Skin of body (tissue), 2 donors: ENCODE results near the gene GNG7. TPM values are rescaled to one million over a fixed set of nuclear protein-coding genes. Genes with fewer than 3 reads are reported as not detected.
A peak's percentile ranks its signal among the peaks of the same experiment; 100 is the strongest.
"Not testable (repeated sequence)": the region's sequence is repeated elsewhere in the genome, so short reads cannot be mapped to it uniquely, and the experiment has no call there.

Experiments
- DNase-seq: peaks from one replicate; lab custom pipeline; 2025; lab: John Stamatoyannopoulos, UW
- total RNA-seq: library from RNA; depleted of rRNA; stranded (reverse); fragments of >200 nt; gene quantifications from one replicate; pipeline ENCODE4 v1.2.3, GENCODE V29; 2014

GNG7 gene
- total RNA-seq, 1 donor from 2014 or later = 2.4 TPM

DNA sequence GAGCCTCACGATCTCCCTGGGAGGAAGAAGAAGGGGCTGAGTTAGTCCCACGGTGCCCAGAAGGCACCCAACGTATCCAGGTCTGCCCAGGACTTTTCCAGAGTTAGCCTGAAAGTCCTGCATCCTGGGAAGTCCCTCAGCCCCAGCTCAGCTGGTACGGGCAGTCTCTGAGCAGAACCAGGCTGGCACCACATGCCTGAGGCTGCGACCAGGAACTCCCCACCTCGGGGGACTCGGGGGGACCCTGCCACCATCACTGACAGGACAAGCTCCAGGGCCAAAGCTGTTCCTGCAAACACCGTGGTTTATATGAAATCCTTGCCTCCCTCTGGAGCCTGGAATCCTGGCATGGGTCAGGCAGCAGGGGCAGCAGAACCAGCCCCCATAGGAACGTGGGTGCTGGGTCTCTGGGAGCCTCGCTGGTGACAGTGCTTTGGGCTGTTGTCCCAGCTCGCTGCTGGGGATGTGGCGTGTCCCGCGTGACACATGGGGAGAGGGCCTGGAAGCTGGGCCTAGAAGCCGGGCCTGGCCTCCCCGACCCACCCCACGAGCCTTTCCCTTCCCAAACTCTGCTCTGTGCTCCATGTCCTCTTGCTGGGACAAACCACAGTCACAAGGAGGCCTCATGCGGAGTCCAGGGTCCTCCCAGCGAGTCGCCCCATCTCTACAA is 55.5 kb downstream of the GNG7 start:
- no peak for DNase-seq

DNA sequence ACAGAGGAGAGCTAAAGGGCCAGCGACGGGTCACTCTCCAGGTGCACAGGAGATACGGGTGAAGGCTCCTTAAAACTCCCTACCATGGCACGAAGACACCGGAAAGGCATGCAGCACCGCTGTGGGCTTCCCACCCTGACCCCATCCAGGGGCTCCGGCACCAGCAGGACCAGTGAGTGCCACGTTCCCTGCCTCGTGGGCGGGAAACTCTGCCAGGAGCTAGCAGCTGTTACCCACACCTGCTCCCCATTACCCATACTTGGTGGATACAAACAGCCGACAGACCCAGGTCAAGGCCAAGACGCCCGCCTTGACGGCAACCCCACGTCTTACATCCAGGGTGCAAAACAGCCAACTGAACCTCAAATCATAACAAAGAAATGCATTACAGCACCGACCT is 56.7 kb downstream of the GNG7 start:
- no peak for DNase-seq

DNA sequence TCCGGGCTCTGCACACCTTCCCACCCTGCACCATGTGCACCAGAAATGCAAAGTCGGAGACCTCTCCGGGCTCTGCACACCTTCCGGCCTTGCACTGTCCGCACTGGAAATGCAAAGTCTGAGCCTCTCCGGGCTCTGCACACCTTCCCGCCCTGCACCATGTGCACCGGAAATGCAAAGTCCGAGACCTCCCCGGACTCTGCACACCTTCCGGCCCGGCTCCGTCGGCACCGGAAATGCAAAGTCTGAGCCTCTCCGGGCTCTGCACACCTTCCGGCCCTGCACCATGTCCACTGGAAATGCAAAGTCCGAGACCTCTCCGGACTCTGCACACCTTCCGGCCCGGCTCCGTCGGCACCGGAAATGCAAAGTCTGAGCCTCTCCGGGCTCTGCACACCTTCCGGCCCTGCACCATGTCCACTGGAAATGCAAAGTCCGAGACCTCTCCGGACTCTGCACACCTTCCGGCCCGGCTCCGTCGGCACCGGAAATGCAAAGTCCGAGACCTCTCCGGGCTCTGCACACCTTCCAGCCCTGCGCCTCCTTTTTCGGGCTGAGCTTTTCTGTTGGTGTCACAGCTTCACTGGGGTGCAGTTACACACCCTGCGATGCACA is 59.3 kb downstream of the GNG7 start:
- DNase-seq = not testable (repeated sequence)

DNA sequence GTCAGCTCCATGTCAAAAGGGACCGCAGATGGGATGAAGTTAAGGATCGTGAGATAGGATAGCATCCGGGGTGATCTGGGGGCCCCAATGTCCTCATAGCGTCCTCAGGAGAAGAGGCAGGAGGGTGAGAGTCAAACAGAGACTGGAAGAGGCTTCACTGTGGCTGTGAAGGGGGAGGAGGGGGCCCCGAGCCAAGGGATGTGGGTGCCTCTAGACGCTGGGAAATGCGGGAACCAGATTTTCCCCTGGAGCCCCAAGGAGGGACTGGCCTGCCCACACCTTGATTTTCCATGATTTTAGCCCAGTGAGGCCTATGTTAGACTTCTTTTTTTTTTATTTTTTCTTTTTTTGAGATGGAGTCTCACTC is 61.2 kb downstream of the GNG7 start:
- no peak for DNase-seq

DNA sequence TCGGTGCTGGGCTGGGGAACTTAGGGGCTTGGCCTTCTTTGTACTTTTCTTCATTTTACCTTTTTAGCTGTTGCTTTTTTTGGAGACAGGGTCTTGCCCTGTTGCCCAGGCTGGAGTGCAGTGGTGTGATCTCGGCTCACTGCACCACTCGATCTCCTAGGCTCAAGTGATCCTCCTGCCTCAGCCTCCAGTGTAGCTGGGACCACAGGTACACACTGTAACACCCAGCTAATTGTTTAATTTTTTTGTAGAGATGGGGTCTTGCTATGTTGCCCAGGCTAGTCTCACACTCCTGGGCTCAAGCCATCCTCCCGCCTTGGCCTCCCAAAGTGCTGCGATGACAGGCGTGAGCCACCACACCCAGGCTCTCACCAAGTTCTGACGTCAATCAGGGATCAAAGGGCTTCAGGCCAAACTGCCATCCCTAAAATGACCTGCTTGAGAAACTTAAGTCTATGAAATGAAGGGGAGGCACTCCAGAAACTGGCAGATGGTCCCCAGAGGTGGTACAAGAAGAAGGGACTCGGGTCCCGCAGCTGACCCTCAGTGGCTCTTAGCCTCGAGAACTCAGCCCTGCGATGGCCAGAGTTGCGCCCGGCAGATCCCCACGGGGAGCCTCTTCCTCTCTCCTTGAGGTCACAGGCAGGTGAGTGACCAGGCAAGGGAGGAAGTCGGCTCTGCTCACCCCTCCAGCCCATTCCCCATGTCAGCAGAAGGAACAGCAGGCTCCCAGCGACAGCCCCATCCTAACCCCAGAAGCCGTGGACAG is 61.7 kb downstream of the GNG7 start:
- DNase-seq = no peak

DNA sequence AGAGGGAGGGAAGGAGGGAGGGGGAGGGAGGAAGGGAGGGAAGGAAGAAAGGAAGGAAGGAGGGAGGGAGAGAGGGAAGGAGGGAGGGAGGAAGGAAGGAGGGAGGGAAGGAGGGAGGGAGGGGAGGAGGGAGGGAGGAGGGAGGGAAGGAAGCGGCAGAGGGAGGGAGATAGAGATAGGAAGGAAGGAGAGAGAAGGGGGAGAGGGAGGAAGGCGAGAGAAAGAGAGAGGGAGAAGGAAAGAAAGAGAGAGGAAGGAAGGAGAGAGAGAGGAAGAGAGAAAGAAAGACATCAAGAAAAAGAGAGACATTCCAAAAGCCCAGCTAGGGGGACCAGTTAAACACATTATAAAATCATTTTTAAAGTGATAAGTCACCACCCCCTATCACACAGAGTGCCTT is 62.5 kb downstream of the GNG7 start:
- no peak for DNase-seq

DNA sequence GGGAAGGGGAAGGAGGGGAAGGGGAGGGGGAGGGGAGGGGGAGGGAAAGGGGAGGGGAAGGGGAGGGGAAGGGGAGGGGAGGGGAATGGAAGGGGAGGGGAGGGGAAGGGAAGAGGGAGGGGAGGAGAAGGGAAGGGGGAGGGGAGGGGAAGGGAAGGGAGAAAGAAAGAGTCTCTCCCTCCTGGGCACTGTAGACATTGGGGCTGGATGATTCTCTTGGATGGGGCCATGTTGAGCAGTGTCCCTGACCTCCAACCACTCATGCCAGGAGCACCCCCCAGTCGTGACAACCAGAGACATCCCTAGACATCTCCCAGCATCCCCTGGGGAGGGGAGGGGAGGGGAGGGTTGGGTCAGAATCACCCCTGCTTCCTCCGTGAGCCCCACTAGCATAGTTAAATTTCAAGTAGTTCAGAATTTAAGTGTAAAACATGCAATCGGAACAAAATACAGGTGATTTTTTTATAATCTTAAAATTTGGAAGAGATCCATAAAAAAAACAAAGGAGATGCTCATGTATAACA is 64.0 kb downstream of the GNG7 start:
- no peak for DNase-seq

DNA sequence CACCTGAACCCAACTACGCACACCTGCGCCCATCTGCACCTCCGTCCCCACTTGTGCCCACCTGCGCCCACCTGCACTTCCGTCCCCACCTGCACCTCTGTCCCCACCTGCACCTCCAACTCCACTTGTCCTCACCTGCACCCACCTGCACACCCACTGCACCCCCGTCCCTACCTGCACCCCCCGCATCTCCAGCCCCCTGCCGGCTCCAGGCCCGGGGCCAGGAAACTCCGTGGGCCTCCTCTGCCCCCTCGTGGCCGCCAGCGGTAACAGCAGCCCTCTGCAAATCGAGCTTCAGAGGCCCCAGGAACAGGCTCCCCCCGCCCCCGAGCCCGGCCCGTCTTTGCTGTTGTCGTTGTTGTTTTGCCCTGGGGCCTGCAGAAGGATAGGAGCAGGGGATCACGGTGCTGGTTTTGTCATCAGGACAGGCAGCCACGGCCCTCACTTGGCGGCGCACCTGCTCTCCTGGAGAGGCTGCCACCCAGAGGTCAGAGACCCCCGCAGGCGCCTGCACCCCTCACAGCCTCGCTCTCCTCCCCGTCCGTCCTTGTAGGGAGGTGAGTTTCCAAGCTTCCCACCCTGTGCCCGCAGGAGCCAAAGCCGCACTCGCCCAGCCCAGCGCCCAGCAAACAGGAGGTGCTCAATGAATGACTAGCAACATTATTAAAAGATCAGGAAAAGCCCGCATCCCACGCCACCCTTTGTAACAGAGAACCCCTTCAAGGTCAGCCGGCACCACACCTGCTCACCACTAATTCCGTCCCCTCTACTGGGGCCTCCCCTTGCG is 65.4 kb downstream of the GNG7 start:
- DNase-seq = peak; percentile 10

DNA sequence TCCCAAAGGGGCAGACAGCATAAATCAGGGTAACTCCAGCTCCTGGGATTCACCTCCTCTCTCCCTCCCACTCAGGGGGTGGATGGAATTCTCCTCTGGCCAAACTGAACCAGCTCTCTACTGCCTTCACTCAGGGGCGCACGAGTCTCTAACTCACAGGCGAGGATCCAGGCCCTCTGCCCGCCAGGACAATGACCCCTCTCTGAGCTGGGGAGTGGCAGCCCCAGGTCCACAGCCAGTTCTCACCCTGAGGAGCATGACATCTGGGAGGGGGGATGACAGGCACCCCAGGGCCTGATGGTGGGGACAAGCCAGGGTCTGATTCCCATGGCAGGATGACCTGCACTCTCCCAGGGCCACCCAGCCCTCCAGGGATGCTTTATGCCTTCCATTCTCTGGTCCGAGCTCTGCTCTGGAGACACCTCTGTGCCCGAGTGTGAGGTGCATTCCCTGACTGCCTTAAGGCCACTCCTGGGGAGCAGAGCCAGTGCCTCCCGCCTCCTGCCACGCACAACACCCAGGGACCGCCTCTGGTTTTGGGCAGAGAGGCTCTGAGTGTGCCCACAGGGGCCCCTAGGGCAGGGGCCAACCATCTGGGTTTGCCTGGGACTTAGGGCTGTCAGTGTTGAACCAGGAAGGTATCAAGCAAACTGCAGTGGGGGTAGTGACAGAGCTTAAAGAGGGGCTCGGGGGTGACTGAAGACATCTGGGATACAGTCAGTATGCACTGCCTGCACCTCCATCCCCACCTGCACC is 66.2 kb downstream of the GNG7 start:
- DNase-seq = no peak

DNA sequence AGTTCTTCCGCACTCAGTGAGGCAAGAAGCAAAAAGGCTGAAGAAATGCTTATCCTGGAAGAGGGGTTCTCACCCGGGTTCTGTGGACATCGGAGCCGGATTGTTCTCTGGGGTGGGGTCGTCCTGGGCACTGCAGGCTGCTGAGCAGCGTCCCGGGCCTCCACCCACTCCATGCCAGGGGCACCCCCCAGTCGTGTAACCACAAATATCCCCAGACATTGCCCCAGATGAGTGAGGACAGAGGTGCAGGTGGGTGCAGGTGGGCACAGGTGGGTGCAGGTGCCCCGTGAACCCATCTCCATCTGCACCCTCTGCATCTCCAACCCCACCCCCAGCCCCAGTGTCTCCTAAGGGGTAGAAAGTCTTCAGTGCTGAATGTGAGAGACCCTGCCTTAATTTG is 67.5 kb downstream of the GNG7 start:
- DNase-seq = no peak

DNA sequence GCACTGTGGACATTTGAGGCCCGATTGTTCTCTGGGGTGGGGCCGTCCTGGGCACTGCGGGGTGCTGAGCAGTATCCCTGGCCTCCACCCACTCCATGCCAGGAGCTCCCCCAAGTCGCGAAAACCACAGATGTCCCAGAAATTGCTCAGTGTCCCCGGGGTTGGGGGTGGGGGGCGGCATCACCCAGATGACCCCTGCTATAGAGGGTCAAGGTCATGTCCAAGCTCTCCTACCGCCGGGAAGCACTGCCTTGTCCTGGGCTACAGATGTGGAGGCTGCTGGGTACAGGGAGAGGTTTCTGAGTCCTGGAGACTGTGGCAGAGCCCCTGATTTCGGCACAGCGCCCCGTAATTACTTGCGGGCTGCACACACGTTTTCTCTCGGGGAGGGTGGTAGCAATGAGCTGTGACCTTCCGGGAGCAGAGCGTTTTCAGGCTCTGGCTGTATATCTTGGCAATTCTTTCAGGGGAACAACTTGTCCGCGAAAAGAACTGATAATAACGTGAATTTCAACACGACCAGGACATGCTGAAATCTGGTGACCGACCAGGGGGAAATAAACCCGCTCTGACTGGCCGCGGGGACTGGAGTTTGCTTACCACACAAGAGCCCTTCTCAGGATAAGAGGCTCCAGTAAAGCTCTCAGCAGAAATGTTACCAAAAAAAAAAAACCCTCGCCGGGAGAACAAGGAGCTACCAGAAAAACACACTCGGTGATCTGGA is 68.1 kb downstream of the GNG7 start:
- DNase-seq = no peak

DNA sequence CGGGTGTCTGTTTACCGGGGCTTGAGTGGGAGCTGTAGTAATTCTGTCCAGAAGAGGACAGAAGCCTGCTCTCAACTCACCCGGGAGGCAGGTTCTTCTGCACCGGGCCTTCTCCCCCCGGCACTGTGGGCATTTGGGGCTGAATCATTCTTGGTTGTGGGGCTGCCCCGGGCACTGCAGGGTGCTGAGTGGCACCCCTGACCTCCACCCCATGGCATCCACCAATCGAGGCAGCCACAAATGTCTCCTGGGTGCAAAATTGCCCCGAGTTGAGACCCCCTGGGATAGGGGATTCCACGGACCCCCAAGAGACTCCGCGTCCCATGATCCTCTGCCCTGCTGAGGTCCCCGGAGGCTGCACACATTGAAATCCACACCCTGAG is 68.8 kb downstream of the GNG7 start:
- no peak for DNase-seq

DNA sequence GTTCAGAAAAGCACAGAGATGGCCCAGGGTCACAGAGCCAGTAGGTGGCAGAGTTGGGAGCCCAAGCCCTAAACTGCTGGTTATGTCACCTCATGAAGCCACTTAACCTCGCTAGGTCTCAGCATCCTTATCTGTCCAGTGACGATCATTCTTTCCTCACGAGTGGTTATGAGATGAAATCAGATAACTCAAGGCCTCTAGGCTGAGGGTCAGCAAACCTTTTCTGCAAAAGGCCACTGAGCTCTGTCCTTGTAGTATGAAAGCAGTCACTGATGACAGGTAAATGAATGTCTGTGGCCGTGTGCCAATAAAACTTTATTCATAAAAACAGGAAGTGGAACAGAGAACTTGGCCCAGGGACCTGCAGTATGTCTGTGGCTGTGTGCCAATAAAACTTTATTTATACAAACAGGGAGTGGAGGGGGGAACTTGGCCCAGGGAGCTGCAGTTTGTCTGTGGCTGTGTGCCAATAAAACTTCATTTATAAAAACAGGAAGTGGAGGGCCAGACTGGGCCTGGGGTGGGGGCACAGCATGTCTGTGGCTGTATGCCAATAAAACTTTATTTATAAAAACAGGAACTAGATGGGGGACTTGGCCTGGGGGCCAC is 71.2 kb downstream of the GNG7 start:
- DNase-seq = no peak

DNA sequence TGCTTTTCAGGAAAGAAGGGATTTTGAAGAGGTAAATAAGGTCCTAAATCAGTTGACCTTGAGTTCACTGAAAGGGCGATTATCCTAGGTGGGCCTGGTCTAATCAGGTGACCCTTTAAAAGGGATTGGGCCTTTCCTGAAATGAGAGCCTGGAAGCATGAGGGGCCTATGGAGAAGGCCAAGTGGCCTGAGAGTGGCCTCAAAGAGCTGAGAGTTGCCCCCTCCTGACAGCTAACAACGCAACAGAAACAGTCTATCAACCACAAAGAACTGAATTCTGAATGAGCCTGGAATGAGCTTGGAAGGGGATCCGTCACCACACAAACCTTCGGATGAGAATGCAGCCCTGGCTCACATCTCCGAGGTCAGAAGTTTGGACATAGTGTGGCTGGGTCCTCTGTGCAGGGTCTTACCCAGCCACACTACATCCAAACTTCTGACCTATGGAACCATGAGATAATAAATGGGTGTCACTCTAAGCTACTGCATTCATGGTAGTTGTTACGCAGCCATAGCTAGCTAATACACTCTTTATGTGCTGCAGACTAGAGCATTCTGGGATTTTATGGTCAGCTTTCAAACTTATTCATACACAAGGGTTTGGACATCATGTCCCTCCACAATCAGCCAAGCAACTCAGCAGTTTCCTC is 72.0 kb downstream of the GNG7 start:
- no peak for DNase-seq

DNA sequence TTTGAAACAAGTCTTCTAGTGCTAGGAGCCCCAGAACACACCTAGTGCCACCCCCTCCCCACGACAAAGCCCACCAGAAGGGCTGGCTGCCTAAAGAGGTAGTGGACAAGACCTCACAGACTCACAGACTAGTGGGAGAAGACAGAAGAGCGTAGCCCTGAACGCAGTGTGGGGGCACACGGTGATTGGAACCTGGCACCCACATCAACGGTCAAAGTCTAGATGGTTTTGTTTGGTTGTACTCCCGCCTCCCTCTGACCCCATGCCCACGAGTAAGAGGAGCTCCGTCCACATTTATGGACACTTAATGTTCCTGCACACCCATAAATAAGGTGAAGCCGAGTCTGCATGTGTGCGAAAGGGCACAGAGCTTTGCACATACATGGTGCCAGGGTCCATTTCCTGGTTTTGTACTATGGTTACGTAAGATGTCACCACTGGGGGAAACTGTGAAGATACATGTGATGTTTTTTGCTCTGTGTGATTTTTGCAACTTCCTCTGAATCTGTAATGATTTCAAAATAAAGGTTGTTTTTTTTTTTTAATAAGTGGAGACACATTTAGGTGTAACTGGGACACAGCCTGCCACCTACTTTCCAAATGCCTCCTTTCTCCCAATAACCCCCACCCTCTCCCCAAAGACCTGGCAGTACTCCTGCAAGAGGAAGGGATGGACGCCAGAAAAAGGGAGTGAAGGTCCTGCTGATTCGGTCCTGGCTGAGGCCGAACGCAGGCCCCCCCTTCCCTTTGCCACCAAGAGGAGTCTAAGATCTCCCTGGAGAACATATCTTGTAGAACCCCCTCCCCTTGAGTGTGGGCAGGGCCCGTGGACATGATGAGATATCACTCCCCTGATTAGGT is 72.8 kb downstream of the GNG7 start:
- DNase-seq = no peak

DNA sequence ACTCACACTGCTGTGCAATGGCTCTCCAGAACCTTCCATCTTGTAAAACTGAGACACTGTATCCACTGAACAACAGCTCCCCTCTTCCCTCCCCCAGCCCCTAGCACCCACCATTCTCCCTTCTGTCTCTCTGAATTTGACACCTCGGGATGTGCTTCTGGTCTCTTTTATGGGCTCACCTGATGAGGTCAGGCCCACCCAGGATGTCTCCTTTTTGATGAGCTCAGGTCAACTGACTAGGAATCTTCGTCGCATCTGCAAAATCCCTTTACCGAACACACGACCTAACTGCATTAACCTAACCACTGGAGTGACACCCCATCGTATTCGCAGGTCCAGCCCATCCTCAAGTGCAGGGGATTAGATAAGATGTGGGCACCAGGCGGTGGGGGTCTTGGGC is 73.9 kb downstream of the GNG7 start:
- DNase-seq = no peak

DNA sequence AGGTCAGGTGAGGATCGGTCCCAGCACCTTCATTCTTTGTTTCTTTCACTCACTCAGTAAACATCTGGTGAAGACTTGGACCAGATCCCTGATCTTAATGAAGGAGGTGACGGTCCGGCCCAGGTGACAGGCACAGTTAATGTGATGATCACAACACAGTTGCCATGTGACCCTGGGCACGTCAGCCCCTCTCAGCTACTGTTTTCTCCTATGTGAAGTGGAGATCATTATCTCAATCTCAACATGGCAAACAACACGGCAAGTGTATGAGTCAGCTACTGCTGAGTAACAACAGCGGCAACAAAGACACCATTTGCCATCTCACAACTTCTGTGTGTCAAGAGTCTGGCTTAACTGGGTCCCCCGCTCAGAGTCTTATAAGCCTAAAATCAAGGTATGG is 74.6 kb downstream of the GNG7 start:
- no peak for DNase-seq

DNA sequence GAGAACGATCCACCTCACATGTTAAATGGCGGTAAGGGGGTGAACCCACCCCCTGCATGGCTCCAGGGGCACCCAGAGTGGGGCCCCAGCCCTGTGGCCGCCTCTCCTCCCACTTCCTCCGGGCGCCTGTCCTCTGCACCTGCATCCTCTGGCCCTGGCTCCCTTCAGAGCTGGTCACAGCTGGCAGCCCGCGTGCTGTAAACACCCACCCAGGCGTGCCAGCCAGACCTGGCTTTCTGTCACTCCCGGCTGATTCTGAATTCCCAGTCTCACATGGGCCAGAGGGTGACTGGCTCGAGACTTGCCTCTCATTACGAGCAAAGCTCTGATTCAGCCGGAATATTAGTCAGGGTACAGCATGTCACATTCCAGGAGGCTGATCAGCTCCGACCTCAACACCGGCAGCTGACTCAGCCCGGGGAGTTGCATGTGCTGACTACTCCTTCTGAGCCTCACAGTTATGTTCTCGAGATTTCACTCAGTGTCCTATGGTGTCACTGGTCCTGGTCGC is 75.1 kb downstream of the GNG7 start:
- no peak for DNase-seq
